ENCODE measurements around the gene ATXN2. TPM values are rescaled to one million over a fixed set of nuclear protein-coding genes. Genes with fewer than 3 reads are reported as not detected.

The ATXN2 gene
- total RNA-seq, 1 experiment from 2014 or later, result 78.5 TPM

DNA sequence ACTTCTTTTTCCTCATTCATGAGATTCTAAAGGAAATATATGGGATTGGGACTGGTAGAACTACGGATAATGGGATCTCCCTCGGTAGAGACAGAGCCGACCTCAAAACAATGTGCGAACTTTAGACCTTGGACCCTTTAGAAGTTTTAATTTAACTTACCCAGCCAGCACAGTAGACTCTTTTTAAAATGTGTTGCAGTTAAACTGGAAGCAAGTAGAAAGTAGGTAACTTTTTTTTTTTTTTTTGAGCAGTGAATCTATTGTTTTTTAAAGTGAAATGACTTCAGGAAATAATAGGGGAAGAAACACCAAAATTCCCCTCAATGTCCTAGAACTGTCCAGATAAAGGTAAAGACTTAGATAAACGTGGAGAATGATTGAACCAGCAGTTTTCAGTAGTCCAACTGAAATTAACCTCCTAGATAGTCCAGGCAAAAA is 1.1 kb upstream of the ATXN2 start:
- DNase-seq, result no peak
- peak overlapping the region; percentile 89 for H3K4me3 Mint-ChIP-seq (ENCODE audit: unreplicated experiment)
- H3K4me1 Mint-ChIP-seq (ENCODE audit: low read depth, unreplicated experiment), result no peaks in the 10 kb centered on the region
- BruUV-seq (replicated peaks), result no TSS peak
- ChIA-PET CTCF (no interaction called here), POLR2A (no interaction called here)
- H3K27me3 Mint-ChIP-seq (ENCODE audit: insufficient read depth, unreplicated experiment), result no peaks in the 10 kb centered on the region
- no peaks in the 10 kb centered on the region for H3K9me3 ChIP-seq
- TF ChIP-seq, protein P1, sequence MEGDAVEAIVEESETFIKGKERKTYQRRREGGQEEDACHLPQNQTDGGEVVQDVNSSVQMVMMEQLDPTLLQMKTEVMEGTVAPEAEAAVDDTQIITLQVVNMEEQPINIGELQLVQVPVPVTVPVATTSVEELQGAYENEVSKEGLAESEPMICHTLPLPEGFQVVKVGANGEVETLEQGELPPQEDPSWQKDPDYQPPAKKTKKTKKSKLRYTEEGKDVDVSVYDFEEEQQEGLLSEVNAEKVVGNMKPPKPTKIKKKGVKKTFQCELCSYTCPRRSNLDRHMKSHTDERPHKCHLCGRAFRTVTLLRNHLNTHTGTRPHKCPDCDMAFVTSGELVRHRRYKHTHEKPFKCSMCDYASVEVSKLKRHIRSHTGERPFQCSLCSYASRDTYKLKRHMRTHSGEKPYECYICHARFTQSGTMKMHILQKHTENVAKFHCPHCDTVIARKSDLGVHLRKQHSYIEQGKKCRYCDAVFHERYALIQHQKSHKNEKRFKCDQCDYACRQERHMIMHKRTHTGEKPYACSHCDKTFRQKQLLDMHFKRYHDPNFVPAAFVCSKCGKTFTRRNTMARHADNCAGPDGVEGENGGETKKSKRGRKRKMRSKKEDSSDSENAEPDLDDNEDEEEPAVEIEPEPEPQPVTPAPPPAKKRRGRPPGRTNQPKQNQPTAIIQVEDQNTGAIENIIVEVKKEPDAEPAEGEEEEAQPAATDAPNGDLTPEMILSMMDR (IDR thresholded peaks at IDR 0.05; ENCODE audit: insufficient read depth in 1 of 2, low read depth in 1 of 2, low read length in 1 of 2, severe bottlenecking in 1 of 2, unreplicated experiment in 1 of 2), result no peak
- H3K36me3 Mint-ChIP-seq (ENCODE audit: insufficient read depth, unreplicated experiment), result peaks cover 26% of the 10 kb centered on the region
- peaks cover 13% of the 10 kb centered on the region for H3K4me1 ChIP-seq
- intact Hi-C loops (cut with micrococcal nuclease; ENCODE audit: unreplicated experiment), result no loop called here
- H3K27me3 ChIP-seq (replicated peaks; ENCODE audit: control insufficient read depth, insufficient read depth, low read length), result no peaks in the 10 kb centered on the region
- no peaks in the 10 kb centered on the region for H3K36me3 ChIP-seq (ENCODE audit: control insufficient read depth, insufficient read depth, low read length)
- H3K27ac Mint-ChIP-seq (ENCODE audit: unreplicated experiment), result peak overlapping the region; percentile 85
- H3K9me3 Mint-ChIP-seq (ENCODE audit: unreplicated experiment), result peaks cover 8% of the 10 kb centered on the region
- H3K4me3 ChIP-seq (ENCODE audit: low read depth, low read length), result peak overlapping the region; percentile 96

DNA sequence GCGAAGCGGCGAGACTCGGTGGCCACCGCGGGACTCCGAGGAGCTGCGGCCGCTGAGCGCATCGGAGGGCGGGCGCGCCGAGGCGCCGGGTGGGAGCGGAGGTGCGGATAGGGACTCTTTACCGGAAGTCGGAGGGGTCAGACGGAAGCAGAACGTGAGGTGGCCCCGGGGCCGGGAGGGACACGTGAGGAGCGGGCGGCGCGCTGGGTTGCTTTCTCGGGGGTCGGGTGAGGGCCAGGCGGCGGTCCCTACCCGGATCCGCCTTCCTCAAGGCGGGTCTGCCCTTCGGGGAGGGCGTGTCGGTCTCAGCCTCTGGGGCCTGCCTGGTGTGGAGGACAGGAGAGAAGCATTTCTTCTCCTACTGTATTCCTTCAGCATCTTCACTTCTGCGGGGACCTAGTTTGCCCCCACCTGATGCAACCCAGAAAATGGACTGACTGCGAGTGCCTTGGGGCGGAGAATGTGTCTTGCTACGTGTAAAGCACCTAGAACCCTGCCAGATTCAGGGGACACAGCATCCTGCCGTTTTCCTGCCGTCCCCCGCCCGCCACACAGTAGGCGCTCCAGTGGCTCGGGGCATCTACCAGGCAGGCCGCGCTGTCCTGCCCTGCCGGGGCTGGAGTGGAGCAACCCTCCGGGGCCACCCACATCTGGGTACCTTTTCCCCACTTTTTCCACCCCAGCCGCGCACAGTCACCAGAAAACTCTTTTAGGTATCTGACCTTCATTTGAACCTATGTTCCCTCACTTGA is 514 bp upstream of the ATXN2 start:
- Histone ChIP-seq H3K36me3 (ENCODE audit: control insufficient read depth, insufficient read depth, low read length) (no peaks in the 10 kb centered on the region), H3K27me3 (replicated peaks; ENCODE audit: control insufficient read depth, insufficient read depth, low read length) (no peaks in the 10 kb centered on the region), H3K4me1 (peaks cover 19% of the 10 kb centered on the region), H3K4me3 (ENCODE audit: low read depth, low read length) (peak overlapping the region; percentile 96), H3K9me3 (no peaks in the 10 kb centered on the region)
- ChIA-PET POLR2A (no interaction called here), CTCF (no interaction called here)
- Mint-ChIP-seq H3K27me3 (ENCODE audit: insufficient read depth, unreplicated experiment) (no peaks in the 10 kb centered on the region), H3K9me3 (ENCODE audit: unreplicated experiment) (peaks cover 4% of the 10 kb centered on the region), H3K4me3 (ENCODE audit: unreplicated experiment) (peak overlapping the region; percentile 89), H3K27ac (ENCODE audit: unreplicated experiment) (peak overlapping the region; percentile 85), H3K36me3 (ENCODE audit: insufficient read depth, unreplicated experiment) (peaks cover 26% of the 10 kb centered on the region), H3K4me1 (ENCODE audit: low read depth, unreplicated experiment) (no peaks in the 10 kb centered on the region)
- TSS peak; percentile 85 for BruUV-seq (replicated peaks)
- intact Hi-C loops (cut with micrococcal nuclease; ENCODE audit: unreplicated experiment), result loop anchor here (5.0 to 10.0 kb wide), 2 partner anchors 55 to 73 kb away; no protein-coding TSS in a partner anchor
- DNase-seq, result peak; percentile 96
- TF ChIP-seq, protein P1 (IDR thresholded peaks at IDR 0.05; ENCODE audit: insufficient read depth in 1 of 2, low read depth in 1 of 2, low read length in 1 of 2, severe bottlenecking in 1 of 2, unreplicated experiment in 1 of 2), result no peak

DNA sequence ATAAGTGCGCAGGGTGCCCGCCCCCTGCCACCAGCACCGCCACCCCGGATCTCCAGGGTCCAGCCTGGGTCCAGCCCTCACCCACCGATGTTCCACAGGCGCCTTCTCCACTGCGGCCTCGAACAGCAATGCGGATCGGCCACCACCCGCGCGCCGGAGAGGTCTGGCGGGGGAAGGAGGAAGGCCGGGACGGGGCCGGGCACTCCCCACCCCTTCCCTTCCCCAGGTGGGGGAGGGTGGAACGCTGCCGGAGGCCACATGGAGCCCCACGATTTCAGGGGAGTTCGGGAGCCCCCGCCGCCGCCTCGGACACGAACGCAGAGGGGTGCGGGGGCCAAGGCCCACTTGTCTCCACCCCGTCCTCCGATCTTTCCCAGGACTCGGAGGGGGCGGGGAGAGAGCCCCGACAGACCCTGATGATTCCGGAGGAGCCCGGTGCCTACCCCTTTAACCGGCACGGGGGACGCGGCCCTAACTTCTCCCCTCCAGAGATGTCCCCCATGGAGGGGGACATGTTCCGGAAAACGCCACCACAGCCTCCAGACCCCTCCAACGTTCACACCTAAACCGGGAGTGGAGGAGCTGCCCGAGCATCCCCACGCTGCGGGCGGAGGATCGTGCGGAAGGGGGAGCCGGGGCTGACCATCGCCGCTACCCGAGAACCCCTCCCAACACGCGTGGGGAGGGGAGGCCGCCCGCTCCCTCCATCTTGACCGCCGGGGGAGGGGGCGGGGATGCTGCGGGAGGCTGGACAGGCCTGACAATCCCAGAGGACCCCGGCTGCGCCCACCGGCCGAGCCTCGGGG is 1.1 kb downstream of the ATXN2 start:
- POLR2A ChIA-PET, result interaction anchor here (1.3 kb wide), 1 partner anchor 87 kb away, joined by 3 read pairs; the partner anchor contains the start of genes ACAD10 and BRAP
- Mint-ChIP-seq H3K27me3 (ENCODE audit: insufficient read depth, unreplicated experiment) (no peaks in the 10 kb centered on the region), H3K36me3 (ENCODE audit: insufficient read depth, unreplicated experiment) (peaks cover 26% of the 10 kb centered on the region), H3K27ac (ENCODE audit: unreplicated experiment) (peak overlapping the region; percentile 86), H3K4me1 (ENCODE audit: low read depth, unreplicated experiment) (peaks cover 7% of the 10 kb centered on the region), H3K9me3 (ENCODE audit: unreplicated experiment) (no peaks in the 10 kb centered on the region), H3K4me3 (ENCODE audit: unreplicated experiment) (peak overlapping the region; percentile 89)
- no TSS peak for BruUV-seq (replicated peaks)
- Histone ChIP-seq H3K4me1 (peaks cover 22% of the 10 kb centered on the region), H3K9me3 (no peaks in the 10 kb centered on the region), H3K36me3 (ENCODE audit: control insufficient read depth, insufficient read depth, low read length) (no peaks in the 10 kb centered on the region), H3K27me3 (replicated peaks; ENCODE audit: control insufficient read depth, insufficient read depth, low read length) (no peaks in the 10 kb centered on the region), H3K4me3 (ENCODE audit: low read depth, low read length) (peak overlapping the region; percentile 96)
- TF ChIP-seq, protein P1 (IDR thresholded peaks at IDR 0.05; ENCODE audit: insufficient read depth in 1 of 2, low read depth in 1 of 2, low read length in 1 of 2, severe bottlenecking in 1 of 2, unreplicated experiment in 1 of 2), result no peak
- DNase-seq, result peak; percentile 50 to 65
- CTCF ChIA-PET, result no interaction called here
- intact Hi-C loops (cut with micrococcal nuclease; ENCODE audit: unreplicated experiment), result loop anchor here (2.0 to 10.0 kb wide), 3 partner anchors 19 to 74 kb away; no protein-coding TSS in a partner anchor
